GM19043 (cell line): ENCODE data around the gene KRTAP5-1.
"Not testable (repeated sequence)": the region's sequence is repeated elsewhere in the genome, so short reads cannot be mapped to it uniquely, and the experiment has no call there.

Experiments
- ATAC-seq: cut with Tn5 transposase; IDR thresholded peaks from one replicate; pipeline ENCODE4 v1.9.1; 2021; ENCODE audit warnings: low read depth; ENCODE audit not compliant: unreplicated experiment

The KRTAP5-1 gene

GRCh38 chr11:1584661-1585370 lies at the start of gene KRTAP5-1:
Gene KRTAP5-1 (minus strand): TSS chr11:1585283. CDS start chr11:1585249, 34 bp downstream.
- not testable (repeated sequence) for ATAC-seq

GRCh38 chr11:1633864-1634263 lies 48.8 kb upstream of the KRTAP5-1 start:
- ATAC-seq, result no peak

- no peak for ATAC-seq
Observed at GRCh38 chr11:1632053-1632714, 47.1 kb upstream of the KRTAP5-1 start.

- no peak for ATAC-seq
Observed at GRCh38 chr11:1631066-1631568, 46.0 kb upstream of the KRTAP5-1 start.

- ATAC-seq, result no peak
Observed at GRCh38 chr11:1630271-1630670, 45.2 kb upstream of the KRTAP5-1 start.

- no peak for ATAC-seq
Observed at GRCh38 chr11:1629326-1630185, 44.5 kb upstream of the KRTAP5-1 start, which contains the start of gene KRTAP5-5. Gene KRTAP5-5 (plus strand): TSS chr11:1629775. CDS start chr11:1629841, 66 bp downstream.

- ATAC-seq, result no peak
Observed at GRCh38 chr11:1628506-1629325, 43.6 kb upstream of the KRTAP5-1 start.

GRCh38 chr11:1625541-1625940 lies 40.5 kb upstream of the KRTAP5-1 start:
- no peak for ATAC-seq

GRCh38 chr11:1624621-1625020 lies 39.5 kb upstream of the KRTAP5-1 start:
- ATAC-seq, result no peak

GRCh38 chr11:1623716-1624115 lies 38.6 kb upstream of the KRTAP5-1 start:
- no peak for ATAC-seq

GRCh38 chr11:1622086-1622485 lies 37.0 kb upstream of the KRTAP5-1 start, which contains the start of gene KRTAP5-4:
Gene KRTAP5-4 (minus strand): TSS chr11:1622138. CDS start chr11:1622093, 45 bp downstream.
- ATAC-seq, result no peak

- no peak for ATAC-seq
Observed at GRCh38 chr11:1619449-1619848, 34.4 kb upstream of the KRTAP5-1 start.

- ATAC-seq, result no peak
Observed at GRCh38 chr11:1618231-1618630, 33.1 kb upstream of the KRTAP5-1 start.

- ATAC-seq, result no peak
Observed at GRCh38 chr11:1608363-1608762, 23.3 kb upstream of the KRTAP5-1 start, which contains the start of gene KRTAP5-3. Gene KRTAP5-3 (minus strand): TSS chr11:1608463. CDS start chr11:1608385, 78 bp downstream.

GRCh38 chr11:1607901-1608300 lies 22.8 kb upstream of the KRTAP5-1 start:
- not testable (repeated sequence) for ATAC-seq

GRCh38 chr11:1607156-1607845 lies 22.2 kb upstream of the KRTAP5-1 start:
- ATAC-seq, result not testable (repeated sequence)

GRCh38 chr11:1605923-1606322 lies 20.8 kb upstream of the KRTAP5-1 start:
- peak; percentile 92 for ATAC-seq

GRCh38 chr11:1604711-1605110 lies 19.6 kb upstream of the KRTAP5-1 start:
- no peak for ATAC-seq

- ATAC-seq, result no peak
Observed at GRCh38 chr11:1604181-1604580, 19.1 kb upstream of the KRTAP5-1 start.
